ENCODE data around the gene PRG3.

DNA sequence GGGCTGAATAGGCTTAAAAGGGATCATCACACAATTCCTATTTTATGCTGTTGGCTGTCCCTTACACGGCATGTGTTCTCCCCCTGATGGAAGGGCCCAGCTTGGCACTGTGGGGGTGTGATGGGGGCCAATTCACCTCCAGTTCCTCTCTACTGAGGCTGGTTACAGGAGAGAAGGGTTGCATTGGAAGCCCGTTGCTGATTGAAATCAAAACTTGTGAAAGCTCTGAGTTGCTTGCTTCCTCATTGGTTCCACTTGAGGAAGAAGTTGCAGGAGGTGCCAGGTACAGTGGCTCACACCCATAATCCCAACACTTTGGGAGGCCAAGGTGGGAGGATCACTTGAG lies 22.8 kb upstream of the PRG3 start:
- TF ChIP-seq, protein P1, sequence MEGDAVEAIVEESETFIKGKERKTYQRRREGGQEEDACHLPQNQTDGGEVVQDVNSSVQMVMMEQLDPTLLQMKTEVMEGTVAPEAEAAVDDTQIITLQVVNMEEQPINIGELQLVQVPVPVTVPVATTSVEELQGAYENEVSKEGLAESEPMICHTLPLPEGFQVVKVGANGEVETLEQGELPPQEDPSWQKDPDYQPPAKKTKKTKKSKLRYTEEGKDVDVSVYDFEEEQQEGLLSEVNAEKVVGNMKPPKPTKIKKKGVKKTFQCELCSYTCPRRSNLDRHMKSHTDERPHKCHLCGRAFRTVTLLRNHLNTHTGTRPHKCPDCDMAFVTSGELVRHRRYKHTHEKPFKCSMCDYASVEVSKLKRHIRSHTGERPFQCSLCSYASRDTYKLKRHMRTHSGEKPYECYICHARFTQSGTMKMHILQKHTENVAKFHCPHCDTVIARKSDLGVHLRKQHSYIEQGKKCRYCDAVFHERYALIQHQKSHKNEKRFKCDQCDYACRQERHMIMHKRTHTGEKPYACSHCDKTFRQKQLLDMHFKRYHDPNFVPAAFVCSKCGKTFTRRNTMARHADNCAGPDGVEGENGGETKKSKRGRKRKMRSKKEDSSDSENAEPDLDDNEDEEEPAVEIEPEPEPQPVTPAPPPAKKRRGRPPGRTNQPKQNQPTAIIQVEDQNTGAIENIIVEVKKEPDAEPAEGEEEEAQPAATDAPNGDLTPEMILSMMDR (conservative IDR thresholded peaks at IDR 0.05) = no peak
- TF ChIP-seq EZH2 (IDR thresholded peaks at IDR 0.05; ENCODE audit: low read depth) = no peak

Data from PC-9 (cell line).